GM12865 (cell line): Measurements from ENCODE around the gene PGM1.
A peak's percentile ranks its signal among the peaks of the same experiment; 100 is the strongest.

Experiments used
- DNase-seq: peaks from one replicate; pipeline ENCODE4 v3.0.0; 2010; ENCODE audit warnings: low read depth
- H3K4me3 ChIP-seq: 2 replicates; pipeline ENCODE4 v1.5.1; 2011; ENCODE audit warnings: mild to moderate bottlenecking, low read depth, low read length, control low read depth
- TF ChIP-seq, protein P1 (sequence below): IDR thresholded peaks from 2 replicates; pipeline ENCODE4 v1.5.1; 2011; ENCODE audit warnings: low read length, control low read depth, low read depth, inconsistent platforms; ENCODE audit not compliant: insufficient read depth; ENCODE audit errors: missing control alignments

The PGM1 gene

DNA sequence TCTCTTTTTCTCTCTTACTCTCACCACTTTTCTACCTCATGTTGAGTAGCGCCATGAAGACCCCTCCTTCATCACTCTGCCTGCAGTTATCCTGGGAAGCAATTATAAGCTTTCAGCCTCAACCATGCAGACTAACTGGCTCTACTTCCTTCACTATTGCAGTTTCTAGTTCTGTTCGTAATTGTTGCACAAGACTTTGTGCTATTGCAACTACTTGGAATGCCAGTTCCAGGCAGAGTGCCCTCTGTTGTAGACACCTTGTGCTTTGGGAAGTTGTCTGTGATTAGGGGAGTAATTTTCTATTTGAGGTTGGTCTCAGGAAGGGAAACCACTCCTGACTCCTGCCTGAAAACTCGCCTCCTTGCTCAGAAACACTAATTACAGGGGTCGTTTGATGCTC, 19.4 kb downstream of the PGM1 start:
- H3K4me3 ChIP-seq: no peak overlapping the region
- no peak for DNase-seq
- TF ChIP-seq, protein P1, sequence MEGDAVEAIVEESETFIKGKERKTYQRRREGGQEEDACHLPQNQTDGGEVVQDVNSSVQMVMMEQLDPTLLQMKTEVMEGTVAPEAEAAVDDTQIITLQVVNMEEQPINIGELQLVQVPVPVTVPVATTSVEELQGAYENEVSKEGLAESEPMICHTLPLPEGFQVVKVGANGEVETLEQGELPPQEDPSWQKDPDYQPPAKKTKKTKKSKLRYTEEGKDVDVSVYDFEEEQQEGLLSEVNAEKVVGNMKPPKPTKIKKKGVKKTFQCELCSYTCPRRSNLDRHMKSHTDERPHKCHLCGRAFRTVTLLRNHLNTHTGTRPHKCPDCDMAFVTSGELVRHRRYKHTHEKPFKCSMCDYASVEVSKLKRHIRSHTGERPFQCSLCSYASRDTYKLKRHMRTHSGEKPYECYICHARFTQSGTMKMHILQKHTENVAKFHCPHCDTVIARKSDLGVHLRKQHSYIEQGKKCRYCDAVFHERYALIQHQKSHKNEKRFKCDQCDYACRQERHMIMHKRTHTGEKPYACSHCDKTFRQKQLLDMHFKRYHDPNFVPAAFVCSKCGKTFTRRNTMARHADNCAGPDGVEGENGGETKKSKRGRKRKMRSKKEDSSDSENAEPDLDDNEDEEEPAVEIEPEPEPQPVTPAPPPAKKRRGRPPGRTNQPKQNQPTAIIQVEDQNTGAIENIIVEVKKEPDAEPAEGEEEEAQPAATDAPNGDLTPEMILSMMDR: no peak

DNA sequence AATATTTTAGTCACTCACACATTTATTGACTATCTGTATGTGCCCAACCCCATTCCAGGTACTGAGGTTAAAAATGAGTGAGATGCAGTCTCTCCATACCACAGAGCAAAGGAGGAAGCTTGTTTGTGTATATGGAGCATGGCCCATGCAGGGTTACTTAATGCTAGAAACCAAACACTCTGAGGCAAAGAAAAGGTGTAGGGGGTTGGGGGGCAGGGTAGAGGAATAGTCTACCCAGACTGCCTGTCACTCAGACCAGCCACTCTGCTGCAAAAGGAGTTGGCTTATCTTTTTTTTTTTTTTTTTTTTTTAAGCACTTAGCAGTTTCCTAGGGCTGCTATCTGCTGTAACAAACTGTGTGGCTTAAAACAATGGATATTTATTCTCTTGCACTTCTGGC, 19.8 kb downstream of the PGM1 start:
- H3K4me3 ChIP-seq: no peak overlapping the region
- no peak for DNase-seq
- TF ChIP-seq, protein P1: no peak

DNA sequence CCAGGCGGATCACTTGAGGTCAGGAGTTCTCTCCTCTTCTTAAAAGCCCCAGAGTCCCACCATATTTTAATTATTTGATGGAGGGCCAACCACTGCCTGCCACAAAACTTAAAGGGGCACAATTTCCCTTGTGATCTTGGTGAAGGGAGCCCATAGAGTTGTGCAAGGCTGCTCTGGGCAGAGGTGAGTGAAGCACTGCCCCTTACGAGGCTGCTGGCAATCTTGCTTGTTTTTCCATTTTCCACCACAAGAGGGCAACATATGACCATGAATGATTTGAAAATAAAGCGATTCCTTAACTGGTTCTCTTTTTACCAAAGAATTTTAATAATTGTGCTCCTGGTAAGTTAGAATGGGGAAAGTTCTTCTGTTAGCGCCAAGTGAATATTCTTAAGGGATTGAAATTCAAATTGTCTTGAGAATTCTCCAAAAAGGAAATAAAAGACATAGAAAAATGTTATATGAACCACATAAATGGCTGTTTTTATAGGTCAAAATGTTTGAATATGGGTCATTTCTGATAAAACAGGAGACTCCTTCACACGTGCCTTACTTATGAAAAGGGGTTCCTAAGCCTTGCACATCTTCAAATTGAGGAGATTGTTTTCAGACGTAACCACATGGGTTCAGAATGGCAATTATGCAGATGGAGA, 22.7 kb downstream of the PGM1 start:
- H3K4me3 ChIP-seq: no peak overlapping the region
- peak; percentile 79 for DNase-seq
- TF ChIP-seq, protein P1: peak; percentile 65

DNA sequence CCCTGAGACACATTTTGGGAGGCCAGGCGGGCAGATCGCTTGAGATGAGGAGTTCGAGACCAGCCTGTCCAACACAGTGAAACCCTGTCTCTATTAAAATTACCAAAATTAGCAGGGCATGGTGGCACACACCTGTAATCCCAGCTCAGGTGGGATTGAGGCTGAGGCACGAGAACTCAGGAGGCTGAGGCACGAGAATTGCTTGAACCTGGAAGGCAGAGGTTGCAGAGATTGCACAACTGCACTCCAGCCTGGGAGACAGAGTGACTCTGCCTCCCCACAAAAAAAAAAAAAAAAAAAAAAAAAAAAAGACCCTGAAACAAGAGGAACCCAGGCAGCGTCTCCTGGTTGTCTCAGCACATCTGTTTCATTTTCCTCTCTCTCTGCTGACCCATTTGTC, 24.2 kb downstream of the PGM1 start:
- TF ChIP-seq, protein P1: no peak
- H3K4me3 ChIP-seq: no peak overlapping the region
- no peak for DNase-seq

DNA sequence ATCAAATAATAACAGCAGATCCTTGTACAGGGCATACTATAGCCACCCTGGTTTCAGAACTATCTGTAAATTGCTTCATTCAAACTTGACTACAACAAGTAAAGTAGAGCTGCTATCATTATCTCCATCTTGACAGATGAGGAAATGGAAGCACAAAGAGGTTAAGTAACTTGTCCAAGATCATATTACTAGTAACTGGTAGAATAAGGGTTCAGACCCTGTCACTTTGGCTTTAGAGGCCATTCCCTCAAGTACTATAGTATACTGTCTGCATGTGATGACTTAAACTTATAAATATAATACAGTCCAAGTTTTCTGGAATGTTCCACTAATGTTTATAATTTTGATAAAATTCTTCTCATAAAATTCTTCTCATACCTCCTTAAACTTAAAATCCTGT, 24.8 kb downstream of the PGM1 start:
- TF ChIP-seq, protein P1: no peak
- no peak overlapping the region for H3K4me3 ChIP-seq
- no peak for DNase-seq

DNA sequence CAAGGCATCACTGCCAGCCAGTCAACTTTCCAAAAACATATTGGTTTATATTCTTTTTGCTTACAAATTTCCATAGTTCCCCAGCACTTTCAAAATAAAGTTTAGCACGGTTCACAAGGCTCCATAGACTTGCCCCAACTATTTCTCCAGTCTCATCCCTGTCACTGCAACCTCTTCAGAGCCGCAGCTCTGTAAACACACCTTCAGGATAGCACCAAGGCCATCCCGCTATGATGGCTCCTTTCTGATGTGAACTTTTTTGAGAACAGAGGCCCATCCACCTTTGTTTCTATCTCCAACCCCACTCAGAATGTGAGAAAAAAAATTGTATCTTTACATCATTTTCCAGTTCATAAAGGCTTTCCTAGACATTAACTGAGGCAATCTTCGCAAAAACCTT, 26.3 kb downstream of the PGM1 start:
- TF ChIP-seq, protein P1: no peak
- DNase-seq: no peak
- H3K4me3 ChIP-seq: no peak overlapping the region

DNA sequence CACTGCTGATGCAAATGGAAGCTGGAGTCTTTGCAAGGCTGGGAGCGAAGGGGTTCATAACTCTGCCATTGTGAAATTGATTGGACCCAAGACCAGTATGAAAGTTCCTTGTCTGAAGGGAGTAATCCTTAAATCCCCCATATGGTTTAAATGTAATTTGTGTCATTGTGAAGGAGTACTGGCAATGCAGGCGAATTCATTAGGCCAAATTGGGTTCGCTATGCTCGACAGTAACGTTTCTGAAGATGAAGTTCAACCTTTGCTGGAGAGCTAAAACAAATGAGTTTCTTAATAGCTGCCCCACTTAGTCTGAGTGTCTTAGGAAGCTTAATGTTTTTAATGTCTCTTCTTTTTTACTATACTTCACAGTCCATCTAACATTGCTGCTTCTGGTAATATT, 27.5 kb downstream of the PGM1 start:
- TF ChIP-seq, protein P1: no peak
- H3K4me3 ChIP-seq: no peak overlapping the region
- DNase-seq: no peak
